WTC11 (cell line): ENCODE results near the gene MMP21. TPM values are rescaled to one million over a fixed set of nuclear protein-coding genes. Genes with fewer than 3 reads are reported as not detected.

Experiments
- ATAC-seq: fragments of 200-7000 bp; cut with Tn5 transposase; 2 replicates; pipeline ENCODE4 v1.10.0; 2021; ENCODE audit warnings: mild to moderate bottlenecking, moderate library complexity
- CTCF ChIA-PET: fragments of 300-600 bp; sonication (Branson Sonifier 250); formaldehyde crosslinking; loops from one replicate; lab custom pipeline; 2021; ENCODE audit warnings: antibody characterized with exemption; lab: Charles Lee
- POLR2A ChIA-PET: fragments of 350-600 bp; sonication (Branson Sonifier 250); formaldehyde crosslinking; loops from one replicate; lab custom pipeline; 2021; ENCODE audit warnings: antibody characterized with exemption; lab: Charles Lee
- DNase-seq: peaks from one replicate; pipeline ENCODE4 v3.0.0; 2021; ENCODE audit warnings: low spot score
- H3K27ac Mint-ChIP-seq: 2 replicates; pipeline ENCODE4 v1.8.0; 2021; ENCODE audit warnings: mixed read lengths
- H3K27me3 Mint-ChIP-seq: 2 replicates; pipeline ENCODE4 v1.8.0; 2021; ENCODE audit warnings: low read depth, mild to moderate bottlenecking, moderate library complexity, mixed read lengths
- H3K36me3 Mint-ChIP-seq: 2 replicates; pipeline ENCODE4 v1.8.0; 2021; ENCODE audit warnings: mixed read lengths
- H3K4me1 Mint-ChIP-seq: 2 replicates; pipeline ENCODE4 v1.8.0; 2022; ENCODE audit warnings: mixed read lengths
- H3K4me3 Mint-ChIP-seq: 2 replicates; pipeline ENCODE4 v1.8.0; 2021; ENCODE audit warnings: mild to moderate bottlenecking, moderate library complexity, mixed read lengths
- H3K9me3 Mint-ChIP-seq: 2 replicates; pipeline ENCODE4 v1.8.0; 2021; ENCODE audit warnings: mixed read lengths
- AFF4 ChIP-seq: sonication (generic); formaldehyde crosslinking; IDR thresholded peaks from 2 replicates; pipeline ENCODE4 v1.8.1; 2023; ENCODE audit warnings: mild to moderate bottlenecking, missing genetic modification reagents, borderline replicate concordance
- ATF1 ChIP-seq: sonication (generic); formaldehyde crosslinking; IDR thresholded peaks from 2 replicates; pipeline ENCODE4 v1.8.1; 2023; ENCODE audit warnings: mild to moderate bottlenecking, moderate library complexity, missing genetic modification reagents
- CDX4 ChIP-seq: fragments of 250-450 bp; sonication (Bioruptor Pico); IDR thresholded peaks from 2 replicates; pipeline ENCODE4 v1.9.0; 2021; ENCODE audit warnings: moderate library complexity, mild to moderate bottlenecking, inconsistent platforms, borderline replicate concordance
- CREB1 ChIP-seq: sonication (generic); formaldehyde crosslinking; IDR thresholded peaks from 2 replicates; pipeline ENCODE4 v1.8.0; 2023; ENCODE audit warnings: mild to moderate bottlenecking, missing genetic modification reagents
- ELF4 ChIP-seq: sonication (generic); formaldehyde crosslinking; IDR thresholded peaks from 2 replicates; pipeline ENCODE4 v1.8.1; 2022; ENCODE audit warnings: low read depth, mild to moderate bottlenecking, moderate library complexity, missing genetic modification reagents
- ETV6 ChIP-seq: sonication (generic); formaldehyde crosslinking; IDR thresholded peaks from 2 replicates; pipeline ENCODE4 v1.8.1; 2022; ENCODE audit warnings: mild to moderate bottlenecking, missing genetic modification reagents
- FOXJ3 ChIP-seq: sonication (generic); formaldehyde crosslinking; IDR thresholded peaks from 2 replicates; pipeline ENCODE4 v1.9.0; 2021; ENCODE audit warnings: missing genetic modification reagents, mild to moderate bottlenecking, borderline replicate concordance
- FOXK1 ChIP-seq: sonication (generic); formaldehyde crosslinking; IDR thresholded peaks from 2 replicates; pipeline ENCODE4 v1.8.0; 2022; ENCODE audit warnings: mild to moderate bottlenecking, moderate library complexity, missing genetic modification reagents
- GABPB1 ChIP-seq: sonication (generic); formaldehyde crosslinking; IDR thresholded peaks from 2 replicates; pipeline ENCODE4 v1.8.1; 2023; ENCODE audit warnings: mild to moderate bottlenecking, missing genetic modification reagents
- HMGXB4 ChIP-seq: sonication (generic); formaldehyde crosslinking; IDR thresholded peaks from 2 replicates; pipeline ENCODE4 v1.8.1; 2023; ENCODE audit warnings: mild to moderate bottlenecking, moderate library complexity, missing genetic modification reagents
- JUN ChIP-seq: sonication (generic); formaldehyde crosslinking; IDR thresholded peaks from 2 replicates; pipeline ENCODE4 v1.8.0; 2023; ENCODE audit warnings: mild to moderate bottlenecking, missing genetic modification reagents
- MXD4 ChIP-seq: fragments of 250-450 bp; sonication (Bioruptor Pico); IDR thresholded peaks from 2 replicates; pipeline ENCODE4 v1.8.0; 2021; ENCODE audit warnings: mild to moderate bottlenecking, moderate library complexity, borderline replicate concordance
- MYBL2 ChIP-seq: sonication (generic); formaldehyde crosslinking; IDR thresholded peaks from 2 replicates; pipeline ENCODE4 v1.8.1; 2023; ENCODE audit warnings: mild to moderate bottlenecking, moderate library complexity, missing genetic modification reagents
- NFATC4 ChIP-seq: fragments of 250-450 bp; sonication (Bioruptor Pico); IDR thresholded peaks from 2 replicates; pipeline ENCODE4 v1.9.0; 2021; ENCODE audit warnings: mild to moderate bottlenecking
- NR1H2 ChIP-seq: sonication (generic); formaldehyde crosslinking; IDR thresholded peaks from 2 replicates; pipeline ENCODE4 v1.9.0; 2021; ENCODE audit warnings: mild to moderate bottlenecking, moderate library complexity, missing genetic modification reagents
- RORB ChIP-seq: fragments of 250-450 bp; sonication (Bioruptor Pico); IDR thresholded peaks from 2 replicates; pipeline ENCODE4 v1.9.0; 2021; ENCODE audit warnings: mild to moderate bottlenecking
- SMAD4 ChIP-seq: sonication (generic); formaldehyde crosslinking; IDR thresholded peaks from 2 replicates; pipeline ENCODE4 v1.8.0; 2022; ENCODE audit warnings: mild to moderate bottlenecking, missing genetic modification reagents
- SP1 ChIP-seq: sonication (generic); formaldehyde crosslinking; conservative IDR thresholded peaks from 2 replicates; pipeline ENCODE4 v1.8.1; 2022; ENCODE audit warnings: missing genetic modification reagents
- TEAD1 ChIP-seq: sonication (generic); formaldehyde crosslinking; IDR thresholded peaks from 2 replicates; pipeline ENCODE4 v1.8.0; 2022; ENCODE audit warnings: mild to moderate bottlenecking, missing genetic modification reagents
- ZNF219 ChIP-seq: sonication (generic); formaldehyde crosslinking; IDR thresholded peaks from 2 replicates; pipeline ENCODE4 v1.8.0; 2023; ENCODE audit warnings: missing genetic modification reagents, mild to moderate bottlenecking, borderline replicate concordance
- ZNF232 ChIP-seq: sonication (generic); formaldehyde crosslinking; IDR thresholded peaks from 2 replicates; pipeline ENCODE4 v1.8.0; 2022; ENCODE audit warnings: mild to moderate bottlenecking, missing genetic modification reagents
- ZNF512 ChIP-seq: sonication (generic); formaldehyde crosslinking; IDR thresholded peaks from 2 replicates; pipeline ENCODE4 v1.8.1; 2022; ENCODE audit warnings: missing genetic modification reagents, borderline replicate concordance
- total RNA-seq: library from RNA; stranded (reverse); gene quantifications from 3 replicates; pipeline ENCODE4 v1.2.3, GENCODE V29; 2021
- TF ChIP-seq, protein P1 (sequence below): fragments of 250-450 bp; sonication (Bioruptor Pico); IDR thresholded peaks from 2 replicates; pipeline ENCODE4 v1.9.0; 2021; ENCODE audit warnings: mild to moderate bottlenecking

Gene MMP21
- total RNA-seq, 1 experiment from 2014 or later = not detected

- TF ChIP-seq ZNF512 (CRISPR knock-in tag) (no peak), MYBL2 (no peak), NFATC4 (CRISPR knock-in tag) (no peak), ELF4 (CRISPR knock-in tag) (no peak)
Observed at GRCh38 chr10:125739994-125740679, 35.5 kb downstream of the MMP21 start (continued).

- Mint-ChIP-seq H3K27me3 (no peaks in the 10 kb centered on the region), H3K4me3 (no peak overlapping the region), H3K36me3 (peaks cover 87% of the 10 kb centered on the region), H3K9me3 (no peaks in the 10 kb centered on the region), H3K4me1 (no peaks in the 10 kb centered on the region), H3K27ac (no peak overlapping the region)
- CTCF ChIA-PET = no interaction called here
- no peak for DNase-seq
- no peak for TF ChIP-seq JUN (CRISPR knock-in tag)
- no peak for TF ChIP-seq FOXK1
- TF ChIP-seq SP1 (CRISPR knock-in tag) = no peak
- no peak for TF ChIP-seq RORB (CRISPR knock-in tag)
- ATAC-seq = no peak
- POLR2A ChIA-PET = no interaction called here
Observed at GRCh38 chr10:125738206-125738605, 37.4 kb downstream of the MMP21 start.

GRCh38 chr10:125734823-125735222 is 40.8 kb downstream of the MMP21 start:
- no peak for DNase-seq
- H3K36me3 Mint-ChIP-seq = peaks cover 84% of the 10 kb centered on the region
- CTCF ChIA-PET = no interaction called here
- TF ChIP-seq ATF1 (CRISPR knock-in tag) = no peak
- TF ChIP-seq ETV6 = no peak
- no peak for TF ChIP-seq FOXJ3 (CRISPR knock-in tag)
- TF ChIP-seq, protein P1, sequence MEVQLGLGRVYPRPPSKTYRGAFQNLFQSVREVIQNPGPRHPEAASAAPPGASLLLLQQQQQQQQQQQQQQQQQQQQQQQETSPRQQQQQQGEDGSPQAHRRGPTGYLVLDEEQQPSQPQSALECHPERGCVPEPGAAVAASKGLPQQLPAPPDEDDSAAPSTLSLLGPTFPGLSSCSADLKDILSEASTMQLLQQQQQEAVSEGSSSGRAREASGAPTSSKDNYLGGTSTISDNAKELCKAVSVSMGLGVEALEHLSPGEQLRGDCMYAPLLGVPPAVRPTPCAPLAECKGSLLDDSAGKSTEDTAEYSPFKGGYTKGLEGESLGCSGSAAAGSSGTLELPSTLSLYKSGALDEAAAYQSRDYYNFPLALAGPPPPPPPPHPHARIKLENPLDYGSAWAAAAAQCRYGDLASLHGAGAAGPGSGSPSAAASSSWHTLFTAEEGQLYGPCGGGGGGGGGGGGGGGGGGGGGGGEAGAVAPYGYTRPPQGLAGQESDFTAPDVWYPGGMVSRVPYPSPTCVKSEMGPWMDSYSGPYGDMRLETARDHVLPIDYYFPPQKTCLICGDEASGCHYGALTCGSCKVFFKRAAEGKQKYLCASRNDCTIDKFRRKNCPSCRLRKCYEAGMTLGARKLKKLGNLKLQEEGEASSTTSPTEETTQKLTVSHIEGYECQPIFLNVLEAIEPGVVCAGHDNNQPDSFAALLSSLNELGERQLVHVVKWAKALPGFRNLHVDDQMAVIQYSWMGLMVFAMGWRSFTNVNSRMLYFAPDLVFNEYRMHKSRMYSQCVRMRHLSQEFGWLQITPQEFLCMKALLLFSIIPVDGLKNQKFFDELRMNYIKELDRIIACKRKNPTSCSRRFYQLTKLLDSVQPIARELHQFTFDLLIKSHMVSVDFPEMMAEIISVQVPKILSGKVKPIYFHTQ (CRISPR knock-in tag) = no peak
- no peak for TF ChIP-seq AFF4 (CRISPR knock-in tag)
- no peak for TF ChIP-seq SMAD4 (CRISPR knock-in tag)
- TF ChIP-seq HMGXB4 (CRISPR knock-in tag) = no peak
- no peak for TF ChIP-seq TEAD1
- no peak for TF ChIP-seq GABPB1 (CRISPR knock-in tag)
- no peak for TF ChIP-seq ZNF232
- no peak for TF ChIP-seq MXD4 (CRISPR knock-in tag)
- TF ChIP-seq NR1H2 (CRISPR knock-in tag) = no peak
- no peak for TF ChIP-seq CREB1 (CRISPR knock-in tag)
- TF ChIP-seq ZNF219 = no peak
- TF ChIP-seq CDX4 (CRISPR knock-in tag) = no peak

More at GRCh38 chr10:125734823-125735222, 40.8 kb downstream of the MMP21 start:
- Mint-ChIP-seq H3K27ac (no peak overlapping the region), H3K9me3 (no peaks in the 10 kb centered on the region), H3K4me1 (no peaks in the 10 kb centered on the region), H3K27me3 (no peaks in the 10 kb centered on the region), H3K4me3 (no peak overlapping the region)
- POLR2A ChIA-PET = no interaction called here
- no peak for ATAC-seq
